ENCODE results near the gene NUAK1. TPM values are rescaled to one million over a fixed set of nuclear protein-coding genes. Genes with fewer than 3 reads are reported as not detected.

The NUAK1 gene
- total RNA-seq, 1 experiment from 2014 or later: 10.1 TPM

DNA sequence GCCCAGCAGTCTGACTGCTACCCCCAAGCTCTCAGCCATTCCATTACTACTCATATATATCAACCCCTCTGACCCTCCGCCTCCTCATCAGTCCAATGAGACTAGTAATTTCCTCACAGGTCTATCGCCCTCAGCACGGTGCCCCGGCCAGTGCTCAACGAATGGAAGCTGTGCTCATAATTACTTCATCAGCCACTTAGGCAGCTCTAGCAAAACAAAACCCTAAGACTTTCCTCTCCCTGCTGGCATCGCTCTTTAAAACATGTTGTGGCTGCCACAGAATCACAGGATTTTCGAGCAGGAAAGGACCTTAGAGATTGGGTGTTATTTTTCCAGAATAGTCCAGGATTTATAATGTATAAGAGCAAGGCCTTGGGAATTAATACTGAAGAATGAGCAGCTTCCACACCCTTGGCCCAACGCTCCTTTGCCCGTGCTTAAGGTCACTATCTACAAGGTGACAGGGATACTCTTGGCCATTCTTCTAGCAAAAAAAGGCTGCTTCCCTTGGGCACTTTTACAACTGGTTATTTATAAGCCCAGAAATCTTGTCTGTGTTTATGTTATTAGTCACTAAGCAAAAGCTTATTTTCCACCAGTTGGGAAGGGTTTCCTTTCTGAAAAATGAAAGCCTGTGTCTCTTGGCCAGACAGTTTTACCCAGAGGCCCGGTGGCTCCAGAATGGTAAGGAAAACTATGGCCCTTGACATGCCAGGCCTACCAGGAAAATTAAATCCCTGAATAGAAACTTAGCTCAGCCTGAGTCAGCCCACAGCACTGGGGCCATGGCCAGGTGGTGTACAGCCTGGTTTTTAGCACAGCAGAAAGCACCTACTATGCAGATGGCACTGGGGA, 47.9 kb downstream of the NUAK1 start:
- Histone ChIP-seq H3K23me2 (ENCODE audit: insufficient read length, low read depth, low read length, poor library complexity, severe bottlenecking) (no peaks in the 10 kb centered on the region), H3K9ac (ENCODE audit: extremely low read depth, insufficient read length, low read length) (no peak overlapping the region), H4K8ac (replicated peaks; ENCODE audit: insufficient read length, low read depth, low read length) (no peak overlapping the region), H3K23ac (ENCODE audit: insufficient read length, low read depth, low read length) (no peak overlapping the region), H3K56ac (ENCODE audit: insufficient read length, low read depth, low read length) (no peak overlapping the region), H3K27me3 (ENCODE audit: insufficient read depth, low read length) (no peaks in the 10 kb centered on the region), H2AFZ (ENCODE audit: low read length) (no peak overlapping the region), H2BK12ac (ENCODE audit: insufficient read length, low read depth, low read length) (no peak overlapping the region), H2BK20ac (ENCODE audit: low read depth, low read length, poor library complexity, severe bottlenecking) (no peak overlapping the region), H3K79me2 (ENCODE audit: insufficient read depth, low read length) (no peaks in the 10 kb centered on the region), H3K4me2 (ENCODE audit: insufficient read depth, insufficient read length, low read length) (no peak overlapping the region), H3K4ac (ENCODE audit: low read depth, low read length) (no peak overlapping the region), H2BK15ac (ENCODE audit: low read depth, low read length) (no peak overlapping the region), H3T11ph (ENCODE audit: low read length) (no peak overlapping the region), H3K18ac (ENCODE audit: insufficient read length, low read depth, low read length) (no peak overlapping the region), H3K27ac (ENCODE audit: insufficient read length, low read depth, low read length) (no peak overlapping the region), H3K4me1 (ENCODE audit: insufficient read depth, low read length) (no peaks in the 10 kb centered on the region), H2BK120ac (ENCODE audit: low read depth, low read length, poor library complexity, severe bottlenecking) (no peak overlapping the region), H4K91ac (ENCODE audit: insufficient read length, low read depth, low read length) (no peak overlapping the region), H2BK5ac (ENCODE audit: insufficient read length, low read length) (no peak overlapping the region), H4K20me1 (ENCODE audit: control insufficient read depth, insufficient read depth, insufficient read length) (no peaks in the 10 kb centered on the region), H3K9me3 (ENCODE audit: control insufficient read depth, low read depth, low read length) (no peaks in the 10 kb centered on the region), H3K79me1 (ENCODE audit: insufficient read depth, low read depth, low read length, poor library complexity, severe bottlenecking) (no peaks in the 10 kb centered on the region), H2AK5ac (ENCODE audit: insufficient read length, low read length) (no peak overlapping the region), H4K5ac (ENCODE audit: insufficient read length, low read depth, low read length) (no peak overlapping the region), H3K14ac (ENCODE audit: insufficient read depth, low read length) (no peak overlapping the region)
- TF ChIP-seq, protein P1, sequence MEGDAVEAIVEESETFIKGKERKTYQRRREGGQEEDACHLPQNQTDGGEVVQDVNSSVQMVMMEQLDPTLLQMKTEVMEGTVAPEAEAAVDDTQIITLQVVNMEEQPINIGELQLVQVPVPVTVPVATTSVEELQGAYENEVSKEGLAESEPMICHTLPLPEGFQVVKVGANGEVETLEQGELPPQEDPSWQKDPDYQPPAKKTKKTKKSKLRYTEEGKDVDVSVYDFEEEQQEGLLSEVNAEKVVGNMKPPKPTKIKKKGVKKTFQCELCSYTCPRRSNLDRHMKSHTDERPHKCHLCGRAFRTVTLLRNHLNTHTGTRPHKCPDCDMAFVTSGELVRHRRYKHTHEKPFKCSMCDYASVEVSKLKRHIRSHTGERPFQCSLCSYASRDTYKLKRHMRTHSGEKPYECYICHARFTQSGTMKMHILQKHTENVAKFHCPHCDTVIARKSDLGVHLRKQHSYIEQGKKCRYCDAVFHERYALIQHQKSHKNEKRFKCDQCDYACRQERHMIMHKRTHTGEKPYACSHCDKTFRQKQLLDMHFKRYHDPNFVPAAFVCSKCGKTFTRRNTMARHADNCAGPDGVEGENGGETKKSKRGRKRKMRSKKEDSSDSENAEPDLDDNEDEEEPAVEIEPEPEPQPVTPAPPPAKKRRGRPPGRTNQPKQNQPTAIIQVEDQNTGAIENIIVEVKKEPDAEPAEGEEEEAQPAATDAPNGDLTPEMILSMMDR (conservative IDR thresholded peaks at IDR 0.05): no peak
- Mint-ChIP-seq H3K4me1 (peaks cover 6 to 10% of the 10 kb centered on the region in 2 experiments; a peak in 3 of 4 replicates), H3K27ac (peak overlapping the region; percentile 5 to 64 (median 42); a peak in 4 of 7 replicates), H3K4me3 (no peak overlapping the region), H3K9me3 (no peaks in the 10 kb centered on the region), H3K27me3 (ENCODE audit: low read depth) (no peaks in the 10 kb centered on the region), H3K36me3 (ENCODE audit: insufficient read depth in 1 of 3, low read depth in 3 of 3) (peaks cover 0 to 4% (median 0%) of the 10 kb centered on the region in 3 experiments; a peak in 4 of 7 replicates)
- no peak for DNase-seq
- no CpG with 5 or more reads among the region's 10 CpGs for WGBS (ENCODE audit: extremely low coverage, insufficient read length, low lambda C conversion rate)

Measured in H9 (cell line).